ENCODE measurements around the gene CABP7.

CABP7 gene

DNA sequence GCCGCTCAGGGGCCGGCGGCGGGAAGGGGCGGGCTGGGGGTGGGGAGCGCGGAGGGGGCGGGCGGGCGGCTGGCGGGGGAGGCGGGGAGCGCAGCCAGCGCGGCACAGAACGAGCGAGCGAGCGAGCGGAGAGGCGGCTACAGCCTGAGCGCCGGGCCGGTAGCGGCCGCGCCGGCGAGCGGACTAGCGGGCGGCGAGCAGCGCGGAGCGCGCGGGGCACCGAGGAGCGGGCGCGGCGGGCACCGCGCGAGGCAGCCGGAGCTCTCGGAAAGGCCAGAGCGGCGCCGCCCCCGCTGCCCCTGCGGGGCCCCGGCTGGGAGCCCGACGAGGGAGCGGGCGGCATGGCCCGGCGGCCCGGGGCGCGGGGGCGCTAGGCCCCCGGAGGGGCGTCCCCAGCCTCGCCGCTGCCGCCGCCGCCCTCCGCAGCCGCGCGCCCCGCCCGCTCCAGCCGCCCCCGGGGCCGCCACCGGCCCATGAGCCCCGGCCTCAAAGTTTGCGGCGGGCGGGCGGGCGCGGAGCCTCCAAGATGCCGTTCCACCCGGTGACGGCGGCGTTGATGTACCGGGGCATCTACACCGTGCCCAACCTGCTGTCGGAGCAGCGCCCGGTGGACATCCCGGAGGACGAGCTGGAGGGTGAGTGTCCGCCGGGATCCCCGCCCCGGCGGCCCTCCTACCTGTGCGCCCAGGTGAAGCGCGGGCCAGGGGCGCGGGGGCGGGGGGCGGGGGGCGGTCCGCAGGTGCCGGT lies at the start of gene CABP7:
Gene CABP7, plus strand, starts transcription at position 105 of the 747 bp plus-strand sequence. Its CDS starts 422 bp downstream, at position 527.
- DNase-seq: no peak

DNA sequence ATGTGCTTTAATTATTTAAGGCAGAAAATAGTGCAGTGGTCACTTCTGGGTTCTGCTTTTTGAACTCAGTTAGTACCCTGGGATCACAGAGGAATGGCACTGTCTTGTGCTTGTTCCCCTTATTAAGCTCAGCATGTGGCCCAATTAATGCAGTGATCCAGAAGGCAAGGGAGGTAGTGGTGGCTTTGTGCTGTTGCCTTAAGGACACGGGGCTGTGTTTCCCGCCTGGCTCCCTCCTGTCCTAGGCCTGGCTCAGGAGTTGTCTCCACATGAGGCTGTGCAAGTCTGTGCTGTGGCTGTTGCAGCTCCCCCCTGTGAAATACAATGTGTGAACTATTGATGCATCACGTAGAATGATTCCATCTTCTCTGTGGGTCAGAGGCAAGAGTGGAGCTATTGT lies 49.2 kb upstream of the CABP7 start:
- DNase-seq: no peak

DNA sequence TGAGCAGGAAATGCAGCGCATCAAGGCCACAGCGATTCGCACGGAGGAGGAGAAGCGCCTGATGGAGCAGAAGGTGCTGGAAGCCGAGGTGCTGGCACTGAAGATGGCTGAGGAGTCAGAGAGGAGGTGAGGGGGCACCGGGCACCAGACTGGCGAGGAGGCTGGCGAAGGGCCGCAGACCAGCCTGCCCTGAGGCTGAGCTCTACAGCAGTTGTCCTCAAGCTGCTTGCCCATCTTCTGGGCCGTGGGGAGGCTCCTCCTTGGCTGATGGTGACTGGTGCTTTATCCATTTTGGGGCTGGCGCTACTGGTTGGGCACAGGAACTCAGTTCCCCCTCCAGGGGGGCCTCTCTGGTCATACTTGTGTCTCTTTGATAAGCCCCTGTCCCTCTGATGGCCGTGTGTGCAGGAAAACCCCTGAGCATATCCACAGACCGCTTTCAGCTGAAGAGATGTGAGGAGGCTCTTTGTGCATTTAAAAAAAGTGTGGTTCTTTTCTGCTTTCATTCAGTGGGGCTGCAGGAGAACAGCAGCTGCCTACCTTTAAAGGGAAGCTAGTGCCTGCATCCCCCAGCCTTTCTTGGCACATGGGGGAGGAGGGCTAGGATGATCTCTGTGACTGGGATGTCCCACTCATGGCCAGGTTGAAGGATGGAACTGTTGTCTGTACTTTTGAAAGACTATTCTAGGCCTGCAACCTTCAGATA lies 46.3 kb upstream of the CABP7 start:
- no peak for DNase-seq

DNA sequence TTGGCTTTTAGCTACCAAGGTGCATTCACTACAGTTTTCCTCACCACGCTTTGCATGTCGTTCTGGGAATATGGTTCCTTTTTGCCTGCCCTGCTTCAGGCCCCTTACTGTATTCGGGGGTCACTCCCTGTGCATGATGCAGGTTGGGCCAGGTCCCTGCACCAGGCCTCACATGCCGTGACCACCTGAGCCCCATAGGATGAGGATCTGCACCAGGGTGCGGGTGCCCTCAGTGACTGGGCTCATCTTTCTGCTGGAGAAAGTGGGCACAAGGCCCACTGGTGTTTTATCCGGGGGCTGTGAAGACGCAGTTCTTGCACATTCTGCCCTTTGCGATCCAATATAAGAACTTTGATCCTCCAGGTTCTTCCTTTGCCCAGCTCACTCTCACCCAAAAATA lies 45.7 kb upstream of the CABP7 start:
- no peak for DNase-seq

DNA sequence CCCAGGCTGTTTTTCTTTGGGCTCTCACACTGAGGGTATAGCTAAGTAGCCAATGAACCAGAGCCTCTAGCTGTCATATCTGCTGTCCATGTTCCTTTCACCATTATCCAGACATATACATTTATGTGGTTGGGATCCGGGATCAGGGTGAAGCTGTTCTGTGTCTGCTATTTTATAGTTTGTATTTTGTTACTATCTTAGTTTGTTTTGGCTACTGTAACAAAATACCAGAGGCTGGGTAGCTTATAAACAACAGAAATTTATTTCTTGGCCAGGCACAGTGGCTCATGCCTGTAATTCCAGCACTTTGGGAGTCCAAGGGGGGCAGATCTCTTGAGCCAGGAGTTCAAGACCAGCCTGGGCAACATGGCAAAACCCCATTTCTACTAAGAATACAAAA lies 40.5 kb upstream of the CABP7 start:
- no peak for DNase-seq

DNA sequence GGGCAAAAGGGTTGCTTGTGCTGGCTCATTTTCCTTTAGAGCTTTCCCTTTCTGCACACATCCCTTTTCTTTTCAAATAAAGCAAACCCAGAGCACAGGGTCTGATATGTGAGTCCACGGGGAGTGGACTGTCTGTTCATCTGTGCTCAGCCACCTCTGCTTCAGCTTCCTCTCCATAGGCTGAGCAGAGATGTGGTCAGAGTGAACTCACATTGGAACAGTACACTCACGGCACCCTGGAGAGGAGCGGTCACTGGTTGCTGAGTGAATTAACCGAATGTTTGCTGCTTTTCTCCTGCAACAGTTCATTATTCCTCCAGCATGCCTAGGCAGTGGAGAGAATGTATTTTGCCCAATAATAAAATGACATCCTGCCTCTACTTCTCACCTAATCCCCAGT lies 36.3 kb upstream of the CABP7 start:
- no peak for DNase-seq

DNA sequence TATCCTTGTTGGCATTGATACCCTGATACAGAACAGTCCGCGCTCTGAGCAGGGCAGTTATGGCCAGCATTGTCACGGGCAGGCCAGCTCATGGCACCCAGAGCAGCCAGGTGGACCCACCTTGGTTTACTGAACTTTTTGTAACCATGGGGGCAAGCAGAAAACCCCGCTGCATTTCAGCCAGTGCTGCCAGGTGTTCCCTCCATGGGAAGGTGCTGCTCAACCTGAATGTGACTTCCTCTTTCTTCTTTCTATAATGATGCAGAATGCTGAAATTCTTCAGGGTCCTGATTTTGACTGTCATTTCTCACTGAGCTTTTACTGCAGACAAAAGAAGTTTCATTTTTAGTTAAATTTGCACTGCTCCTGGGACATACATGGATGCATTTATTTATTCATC lies 35.6 kb upstream of the CABP7 start:
- DNase-seq: no peak

DNA sequence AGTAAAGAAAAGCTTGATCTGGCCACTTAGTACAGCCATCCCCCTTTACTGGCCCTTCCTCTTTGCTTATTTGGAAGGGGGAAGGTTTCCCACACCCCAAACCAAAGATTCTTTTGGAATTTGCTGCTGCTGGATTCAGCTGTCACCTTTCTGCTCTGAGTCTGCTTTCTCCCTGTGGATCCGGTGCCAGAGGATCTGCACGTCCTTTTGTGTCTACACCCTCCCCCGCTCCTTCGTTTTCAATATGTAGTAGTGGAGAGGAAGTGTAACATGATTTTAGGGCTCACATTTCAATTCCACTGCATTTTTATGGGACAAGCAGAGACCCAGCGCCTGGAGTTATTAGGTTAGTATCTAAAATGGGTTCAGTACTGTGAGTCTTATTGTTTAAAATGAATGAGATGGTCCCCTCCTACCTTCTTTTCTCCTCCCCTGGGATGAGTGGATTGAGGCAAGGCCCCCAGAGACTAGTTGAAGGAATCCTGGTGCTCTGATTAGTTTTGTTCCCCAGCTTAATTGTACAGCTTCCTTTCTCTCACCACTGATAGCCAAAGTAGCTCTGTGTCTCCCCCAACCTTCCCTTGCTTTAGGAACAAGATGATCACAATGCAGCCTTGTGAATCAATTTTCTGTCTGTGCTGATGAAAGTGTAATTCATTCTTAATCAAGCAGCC lies 30.5 kb upstream of the CABP7 start:
- no peak for DNase-seq

DNA sequence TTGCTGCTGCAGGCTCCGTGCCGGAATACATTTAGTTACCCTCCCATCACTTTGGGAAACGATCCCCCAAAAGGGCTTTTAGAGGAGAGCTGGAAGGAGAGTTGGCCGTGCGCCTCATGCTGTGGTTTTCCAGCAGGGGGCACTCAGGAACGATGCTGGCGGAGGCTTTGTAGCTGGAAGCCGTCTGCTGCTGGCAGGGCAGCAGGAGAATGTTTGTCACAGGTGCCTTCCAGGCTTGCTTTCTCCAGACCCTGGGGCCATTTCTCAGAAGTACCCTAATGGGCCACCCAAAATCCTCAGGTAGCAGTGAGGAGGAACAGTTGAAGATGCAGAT lies 30.0 kb upstream of the CABP7 start:
- DNase-seq: no peak

DNA sequence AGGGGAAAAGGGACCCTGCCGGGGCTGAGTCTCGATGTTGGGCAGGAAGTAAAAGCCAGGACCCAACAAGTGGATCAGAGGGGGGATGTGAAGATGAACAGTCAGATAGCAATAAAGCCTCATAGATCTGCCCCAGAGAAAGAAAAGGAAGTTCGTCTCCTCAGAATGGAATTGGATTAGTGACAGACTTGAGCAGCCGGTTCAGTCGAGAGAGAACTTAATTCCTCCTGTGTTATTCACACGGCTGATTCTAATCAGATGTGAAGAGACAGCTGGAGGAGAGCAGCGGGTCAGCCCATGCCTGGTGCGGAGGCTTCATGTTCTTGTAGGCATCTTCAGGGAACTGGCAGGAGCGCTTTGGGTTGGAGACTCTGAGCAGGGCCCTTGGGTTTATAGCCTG lies 29.3 kb upstream of the CABP7 start:
- no peak for DNase-seq

DNA sequence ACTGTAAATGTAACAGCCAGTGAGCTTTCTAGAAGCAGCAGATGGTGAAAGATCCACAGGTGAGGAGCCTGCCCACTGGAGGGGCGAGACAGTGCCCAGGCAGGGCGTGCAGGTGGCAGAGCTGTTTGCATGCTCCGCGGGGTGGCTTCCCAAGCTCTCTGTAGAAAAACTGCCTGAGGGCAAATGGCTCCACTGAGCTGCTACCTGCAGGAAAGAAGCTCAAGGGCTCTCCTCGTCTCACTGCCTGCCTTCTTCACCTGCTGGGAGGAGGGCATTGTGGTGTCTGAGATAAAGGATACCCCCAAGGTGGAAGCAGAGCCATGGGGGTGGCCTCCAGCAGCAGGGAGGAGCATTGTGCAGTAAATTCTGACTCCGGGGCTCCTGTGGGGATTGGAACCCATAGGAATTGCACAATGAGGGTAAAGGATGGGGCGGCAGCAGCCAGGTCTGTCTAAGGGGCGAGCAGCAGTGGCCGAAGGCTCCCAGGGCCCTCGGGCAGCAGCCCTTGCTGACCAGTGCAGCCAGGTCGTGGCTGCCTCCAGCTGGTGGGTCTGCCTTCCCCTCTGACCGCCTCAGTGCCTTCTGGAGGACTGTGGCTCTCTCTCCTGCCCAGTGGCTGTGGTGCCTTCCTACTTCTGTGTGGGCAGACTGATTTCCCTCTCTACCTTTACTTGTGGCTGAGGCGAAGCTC lies 28.0 kb upstream of the CABP7 start:
- DNase-seq: no peak

DNA sequence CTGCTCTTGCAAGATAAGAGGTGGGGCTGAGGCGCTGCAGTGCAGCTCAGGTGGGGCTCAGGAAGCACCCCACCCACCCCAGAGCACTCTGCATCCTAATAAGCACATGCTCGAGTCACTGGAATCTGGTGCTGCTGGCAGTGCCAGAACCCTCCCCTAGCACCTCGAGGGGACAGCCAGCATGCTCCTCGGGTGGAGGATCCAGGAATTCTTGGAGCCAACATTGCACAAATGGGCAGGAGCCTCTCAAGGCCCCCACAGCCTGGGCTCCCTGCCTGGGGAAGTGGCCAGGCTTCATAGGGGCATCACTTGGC lies 27.5 kb upstream of the CABP7 start:
- DNase-seq: no peak

DNA sequence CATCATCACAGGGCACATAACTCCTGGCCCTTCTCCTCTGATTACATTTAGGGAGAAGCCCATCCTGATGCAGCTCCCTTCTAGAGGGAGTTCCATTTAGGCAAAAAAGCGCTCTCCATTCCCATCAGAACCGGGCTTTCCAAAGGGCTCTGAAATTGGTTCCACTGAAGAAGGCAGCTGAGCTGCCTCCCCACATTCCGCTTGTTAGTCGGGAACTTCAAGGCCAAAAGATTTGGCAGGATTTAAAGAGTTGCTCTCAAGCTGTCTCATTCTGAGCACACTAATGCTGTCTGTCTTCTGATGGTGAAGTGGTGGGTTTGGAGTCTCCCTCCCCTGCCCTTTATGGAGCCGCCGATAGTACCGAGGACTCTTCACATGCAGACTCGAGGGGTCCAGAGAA lies 26.6 kb upstream of the CABP7 start:
- no peak for DNase-seq

DNA sequence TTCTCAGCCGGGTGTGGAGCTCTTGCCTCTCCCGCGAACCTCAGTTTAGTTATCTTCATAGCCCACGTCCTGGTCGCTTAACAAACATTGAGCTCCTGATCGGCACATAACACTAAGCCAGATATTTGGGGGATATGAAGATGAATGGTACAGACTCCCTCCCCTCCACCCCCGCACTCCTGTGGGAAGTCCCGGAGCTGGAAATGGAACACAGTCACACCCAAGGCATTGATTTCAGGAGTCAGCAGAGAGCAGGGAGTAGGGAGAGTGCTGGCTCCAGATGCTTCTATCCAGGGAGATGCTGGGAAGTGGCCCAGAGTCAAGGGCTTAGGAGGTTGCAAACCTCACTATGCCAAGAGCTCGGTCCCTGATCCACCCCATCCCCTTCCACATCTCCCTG lies 26.1 kb upstream of the CABP7 start:
- DNase-seq: no peak

DNA sequence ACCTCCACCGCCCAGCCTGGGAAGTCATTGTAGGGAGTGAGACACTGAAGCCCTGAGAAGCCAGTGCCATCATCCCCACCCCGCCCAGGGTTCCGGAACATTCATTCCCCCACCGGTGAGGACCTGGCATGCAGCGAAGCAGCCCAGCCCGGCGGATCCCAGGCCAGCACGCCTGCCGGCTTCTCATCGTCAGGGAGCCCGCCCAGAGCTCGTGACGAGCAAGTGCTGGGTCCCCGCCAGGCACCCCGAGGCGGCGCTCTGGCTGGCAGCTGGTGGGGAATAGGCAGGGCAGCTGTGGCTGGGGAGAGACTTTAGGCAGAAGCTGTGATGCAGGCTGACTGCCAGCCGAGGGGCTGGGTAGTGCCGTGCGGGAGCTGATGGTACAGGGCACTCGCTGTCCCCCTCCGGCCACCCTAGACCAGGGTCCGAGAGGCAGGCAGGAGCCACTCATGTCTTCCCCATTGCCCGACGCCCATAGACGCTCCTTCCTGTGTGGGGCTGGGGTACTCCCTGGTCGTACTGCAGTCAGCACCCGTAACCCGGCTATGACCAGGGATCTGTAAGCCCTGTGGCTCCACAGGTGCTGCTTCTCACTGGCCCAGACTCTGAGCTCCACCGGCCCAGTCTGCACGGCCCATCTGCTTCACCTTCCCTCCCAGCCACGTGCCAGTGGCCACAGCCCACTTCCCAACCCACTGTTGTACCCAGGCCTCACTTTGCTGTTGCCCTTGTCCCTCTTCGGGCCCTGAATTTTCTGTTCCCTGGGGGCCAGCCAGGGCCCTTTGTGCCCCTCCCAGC lies 24.5 kb upstream of the CABP7 start:
- DNase-seq: no peak

DNA sequence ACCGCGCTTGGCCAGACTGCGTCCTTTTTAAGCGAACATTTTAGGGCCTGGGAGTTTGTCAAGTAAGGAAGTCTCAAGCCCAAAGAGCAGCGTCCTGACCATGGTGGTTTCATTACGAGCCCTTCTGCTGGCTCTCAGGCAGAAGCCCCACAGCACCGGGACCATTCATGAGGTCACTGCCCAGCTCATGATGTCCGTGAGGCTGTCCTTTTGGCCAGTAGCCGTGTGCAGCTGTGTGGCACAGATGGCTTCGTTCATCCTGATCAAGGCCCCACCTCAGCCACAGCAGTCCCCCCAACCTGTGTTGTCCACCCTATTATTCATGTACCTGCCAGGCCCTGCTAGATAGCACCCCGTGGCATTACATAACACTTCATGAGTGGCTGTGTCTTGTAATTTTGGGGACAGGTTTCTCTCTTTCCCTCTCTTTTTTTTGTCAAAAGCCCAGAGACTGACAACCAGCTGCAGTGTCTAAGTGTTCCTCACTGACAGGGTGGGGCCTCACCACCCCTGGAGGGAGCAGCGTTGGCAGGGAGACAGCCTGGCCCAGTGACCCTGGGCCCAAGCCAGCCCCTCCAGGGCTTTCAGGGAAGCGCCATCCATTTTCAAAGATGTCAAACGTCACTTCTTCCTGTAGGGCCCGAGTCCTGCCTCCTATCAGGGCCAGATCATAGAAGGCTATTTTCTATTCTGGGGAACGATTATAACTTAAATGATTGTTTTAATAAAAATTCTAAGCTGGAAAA lies 21.8 kb upstream of the CABP7 start:
- DNase-seq: no peak

DNA sequence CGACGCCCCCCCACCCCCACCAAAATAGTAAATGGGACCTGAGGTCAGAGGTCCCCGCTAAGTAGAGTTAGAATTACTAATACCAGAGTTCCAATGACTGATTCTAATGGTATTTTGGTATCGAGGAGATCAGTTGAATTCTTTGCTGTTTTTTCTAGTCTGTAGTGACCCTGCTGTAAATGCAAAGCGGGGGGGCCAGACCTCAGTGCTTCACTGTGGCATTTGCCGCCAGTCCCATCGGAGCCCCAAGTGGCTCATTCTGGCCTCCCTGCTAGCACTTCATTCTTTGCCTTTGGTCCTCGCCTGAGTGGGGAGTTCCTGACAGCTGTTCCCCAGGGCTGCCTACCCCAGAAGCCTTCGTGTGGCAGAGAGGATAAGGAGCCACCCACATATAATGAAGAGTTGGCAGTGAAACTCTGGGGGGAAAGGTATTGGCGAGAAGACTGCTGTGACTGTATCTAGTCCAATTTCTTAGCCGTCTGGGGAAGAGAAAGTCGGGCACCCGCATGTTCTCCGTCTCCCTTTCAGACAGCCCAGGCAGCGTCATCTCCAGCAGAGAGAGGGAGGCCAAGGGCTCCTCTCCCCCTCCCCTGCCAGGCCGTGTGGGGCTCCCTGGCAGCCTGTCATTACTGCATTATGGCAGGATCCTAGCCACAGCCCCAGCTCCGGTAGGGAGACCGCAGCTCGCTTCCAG lies 19.4 kb upstream of the CABP7 start:
- DNase-seq: no peak

DNA sequence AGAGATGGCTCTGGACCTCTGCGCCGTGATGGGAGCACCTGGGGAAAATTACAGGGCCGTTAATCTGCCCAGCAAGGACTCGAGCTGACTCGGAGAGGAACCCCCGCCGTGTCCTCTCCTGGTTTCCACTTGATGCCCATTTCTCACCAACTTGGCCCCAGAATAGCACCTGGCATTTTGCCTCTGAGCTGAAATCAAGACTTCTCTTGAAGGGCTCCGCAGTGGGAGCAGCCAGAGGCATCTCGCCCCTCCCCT lies 19.0 kb upstream of the CABP7 start:
- no peak for DNase-seq

DNA sequence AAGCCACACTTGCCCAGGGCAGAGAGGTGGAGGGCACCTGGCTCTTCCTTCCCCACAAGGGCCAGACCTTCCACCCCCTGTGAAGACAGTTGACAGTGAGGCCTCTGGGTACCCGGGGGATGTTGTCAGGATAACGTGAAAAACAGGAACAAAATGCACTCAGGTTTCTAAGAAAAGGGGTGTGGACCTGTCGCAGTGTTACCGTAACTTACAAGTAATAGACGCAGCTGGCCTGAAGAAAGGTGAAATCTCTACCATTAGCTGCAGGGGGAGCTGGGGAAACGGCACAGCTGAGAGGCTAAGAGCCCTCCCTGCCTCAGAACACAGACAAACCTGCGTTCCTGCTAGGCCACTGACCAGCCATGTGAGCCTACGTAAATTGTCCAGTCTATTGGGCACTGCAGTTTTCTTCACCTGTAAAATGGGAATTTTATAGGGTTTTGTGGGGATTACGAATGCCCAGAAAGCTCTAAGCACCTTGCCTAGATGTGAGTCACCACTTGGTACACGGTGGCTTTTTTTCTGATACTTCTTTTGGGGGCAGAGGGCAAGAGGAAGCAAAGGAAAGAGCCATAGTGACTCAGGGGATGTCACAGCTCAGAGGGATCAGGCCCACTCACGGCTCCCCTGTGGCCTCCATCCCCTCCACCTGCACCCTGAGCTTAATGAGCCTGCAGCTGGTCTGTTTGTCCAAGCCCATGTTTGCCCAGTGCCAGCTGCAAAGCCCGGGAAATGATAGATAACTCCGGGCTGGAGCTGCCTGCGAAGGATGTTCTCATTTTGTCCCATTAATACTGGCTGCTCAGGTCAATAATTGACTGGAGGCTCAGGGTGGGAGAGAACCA lies 18.4 kb upstream of the CABP7 start:
- no peak for DNase-seq

DNA sequence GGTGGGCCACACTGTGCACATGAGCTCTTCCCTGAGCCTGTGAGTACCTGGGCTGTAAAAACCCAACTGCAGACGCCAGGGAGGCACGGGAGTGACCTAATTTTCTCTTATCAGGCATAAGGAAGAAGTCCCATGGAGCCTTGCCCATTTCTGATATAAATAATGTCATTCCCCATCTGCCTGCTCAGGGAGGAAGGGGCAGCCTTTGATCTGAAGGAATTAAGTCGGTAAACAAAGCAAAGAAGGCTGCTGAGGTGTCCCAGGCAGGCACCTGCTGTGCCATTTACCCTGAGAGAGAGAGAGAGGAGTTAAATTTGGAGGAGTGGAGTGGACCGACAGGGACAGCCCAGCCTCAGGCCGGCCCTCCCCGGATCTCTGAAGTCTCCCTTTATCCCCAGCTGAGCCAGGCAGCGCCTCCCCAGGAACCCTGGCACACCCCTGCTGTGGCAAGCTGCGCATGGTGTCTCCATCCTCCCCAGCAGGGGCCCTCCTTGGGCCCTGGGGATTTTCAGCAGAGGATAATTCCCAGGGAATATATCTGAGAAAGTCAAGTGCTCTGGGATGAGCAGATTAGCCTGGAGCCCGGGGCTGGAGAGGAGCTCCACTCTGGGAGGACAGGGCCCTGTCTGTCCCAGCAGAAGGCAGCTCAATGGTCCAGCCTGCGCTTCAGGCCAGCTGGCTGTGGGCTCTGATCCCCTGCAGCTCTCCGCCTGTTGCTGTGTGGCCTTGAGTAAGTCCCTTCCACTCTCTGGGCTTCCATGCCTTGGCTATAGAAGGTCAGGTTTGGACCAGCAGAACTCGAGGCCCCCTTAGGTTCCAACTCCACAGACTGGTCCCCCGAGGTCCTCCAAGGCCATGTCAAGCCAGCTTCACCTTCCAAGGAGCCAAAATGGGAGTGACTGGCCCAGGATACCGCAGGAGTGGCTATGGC lies 17.5 kb upstream of the CABP7 start:
- DNase-seq: no peak
